Endodermal cell (in vitro differentiated cells): ENCODE data around the gene TP53INP2. TPM values are rescaled to one million over a fixed set of nuclear protein-coding genes. Genes with fewer than 3 reads are reported as not detected.
"Not testable (repeated sequence)": the region's sequence is repeated elsewhere in the genome, so short reads cannot be mapped to it uniquely, and the experiment has no call there.

Experiments used
- DNase-seq: peaks from one replicate; pipeline ENCODE4 v3.0.0-alpha.2; 2017
- H3K27ac ChIP-seq: 2 replicates; pipeline ENCODE4 v1.5.1; 2013; ENCODE audit warnings: mild to moderate bottlenecking, low read depth, low read length, moderate library complexity
- H3K27me3 ChIP-seq: 2 replicates; pipeline ENCODE4 v1.6.1; 2013; ENCODE audit warnings: mild to moderate bottlenecking, low read length, moderate library complexity; ENCODE audit not compliant: insufficient read depth, control insufficient read depth, poor library complexity, severe bottlenecking
- H3K36me3 ChIP-seq: 2 replicates; pipeline ENCODE4 v1.7.0; 2013; ENCODE audit warnings: mild to moderate bottlenecking, low read length, moderate library complexity; ENCODE audit not compliant: control insufficient read depth, insufficient read depth
- H3K4me1 ChIP-seq: one replicate; pipeline ENCODE4 v1.7.0; 2013; ENCODE audit warnings: low read length; ENCODE audit not compliant: control insufficient read depth, insufficient read depth
- H3K4me3 ChIP-seq: 2 replicates; pipeline ENCODE4 v1.5.1; 2013; ENCODE audit warnings: mild to moderate bottlenecking, low read length, moderate library complexity
- H3K9ac ChIP-seq: 2 replicates; pipeline ENCODE4 v1.6.1; 2013; ENCODE audit warnings: mild to moderate bottlenecking, low read length, moderate library complexity; ENCODE audit not compliant: poor library complexity, severe bottlenecking; ENCODE audit errors: extremely low read depth
- H3K9me3 ChIP-seq: 2 replicates; pipeline ENCODE4 v1.6.1; 2013; ENCODE audit warnings: mild to moderate bottlenecking, low read length, moderate library complexity; ENCODE audit not compliant: control insufficient read depth
- H3K27ac Mint-ChIP-seq: 2 replicates; pipeline ENCODE4 v1.8.0; 2020; ENCODE audit warnings: mixed read lengths
- H3K27me3 Mint-ChIP-seq: 2 replicates; pipeline ENCODE4 v1.8.0; 2021; ENCODE audit warnings: mild to moderate bottlenecking, mixed read lengths; ENCODE audit not compliant: insufficient read depth
- H3K36me3 Mint-ChIP-seq: 2 replicates; pipeline ENCODE4 v1.8.0; 2020; ENCODE audit warnings: low read depth, mixed read lengths
- H3K4me1 Mint-ChIP-seq: 2 replicates; pipeline ENCODE4 v1.8.0; 2020; ENCODE audit warnings: mixed read lengths
- H3K4me3 Mint-ChIP-seq: 2 replicates; pipeline ENCODE4 v1.8.0; 2020; ENCODE audit warnings: mild to moderate bottlenecking, moderate library complexity, mixed read lengths
- H3K9me3 Mint-ChIP-seq: 2 replicates; pipeline ENCODE4 v1.8.0; 2020; ENCODE audit warnings: mild to moderate bottlenecking, mixed read lengths
- CTCF ChIP-seq: fragments of 200-600 bp; sonication (generic); conservative IDR thresholded peaks from 2 replicates; pipeline ENCODE4 v1.5.0; 2021; ENCODE audit warnings: antibody characterized with exemption, mild to moderate bottlenecking
- WGBS, 2 experiments: methylation state at CpG; one replicate each; pipeline versions ENCODE4 v1.1.5 to v1.1.7; 2013; ENCODE audit warnings: missing lambda C conversion rate in 2 of 2, mixed read lengths in 1 of 2; ENCODE audit not compliant: insufficient coverage in 1 of 2, insufficient read length in 1 of 2; 5-methylcytosine and 5-hydroxymethylcytosine counted together
- total RNA-seq, 2 donors: library from RNA; stranded (reverse); fragmentation: NEBNext Ultra II Directional in 1 of 2; extraction: Animal tissue kit (Norgen Biotek cat#: 25700) in 1 of 2; gene quantifications; 2 replicates in 1 of 2; 3 replicates in 1 of 2; pipeline ENCODE4 v1.2.1, GENCODE V29; 2021

The TP53INP2 gene
- total RNA-seq, 2 donors from 2014 or later = 7.0 to 20.2 TPM

GRCh38 chr20:34715384-34715783 is 11.2 kb downstream of the TP53INP2 start:
- no peaks in the 10 kb centered on the region for H3K9me3 Mint-ChIP-seq
- H3K4me1 ChIP-seq = no peaks in the 10 kb centered on the region
- peaks cover 43% of the 10 kb centered on the region for H3K36me3 ChIP-seq
- H3K27ac Mint-ChIP-seq = no peak overlapping the region
- WGBS, 2 experiments = 93 to 98% methylated on average over 4 of the region's 4 CpGs
- H3K36me3 Mint-ChIP-seq = peaks cover 60% of the 10 kb centered on the region
- H3K9me3 ChIP-seq = no peaks in the 10 kb centered on the region
- DNase-seq = no peak
- no peak overlapping the region for H3K9ac ChIP-seq
- H3K27me3 ChIP-seq = peaks cover 12% of the 10 kb centered on the region
- H3K27me3 Mint-ChIP-seq = peaks cover 20% of the 10 kb centered on the region
- H3K4me1 Mint-ChIP-seq = peaks cover 7% of the 10 kb centered on the region
- TF ChIP-seq CTCF = no peak
- no peak overlapping the region for H3K4me3 Mint-ChIP-seq
- no peak overlapping the region for H3K4me3 ChIP-seq
- no peak overlapping the region for H3K27ac ChIP-seq

GRCh38 chr20:34716921-34717229 is 12.7 kb downstream of the TP53INP2 start:
- WGBS, 2 experiments = 86 to 95% methylated on average over 2 of the region's 2 CpGs
- H3K9me3 Mint-ChIP-seq = no peaks in the 10 kb centered on the region
- no peak overlapping the region for H3K27ac Mint-ChIP-seq
- H3K36me3 Mint-ChIP-seq = peaks cover 60% of the 10 kb centered on the region
- Histone ChIP-seq H3K27ac (no peak overlapping the region), H3K4me3 (no peak overlapping the region), H3K9me3 (no peaks in the 10 kb centered on the region), H3K27me3 (no peaks in the 10 kb centered on the region), H3K4me1 (no peaks in the 10 kb centered on the region), H3K36me3 (peaks cover 46% of the 10 kb centered on the region), H3K9ac (no peak overlapping the region)
- H3K27me3 Mint-ChIP-seq = peaks cover 5% of the 10 kb centered on the region
- no peak for TF ChIP-seq CTCF
- H3K4me3 Mint-ChIP-seq = no peak overlapping the region
- peaks cover 9% of the 10 kb centered on the region for H3K4me1 Mint-ChIP-seq
- no peak for DNase-seq

- Mint-ChIP-seq H3K9me3 (no peaks in the 10 kb centered on the region), H3K4me1 (peaks cover 9% of the 10 kb centered on the region), H3K4me3 (no peak overlapping the region), H3K36me3 (peaks cover 56% of the 10 kb centered on the region), H3K27me3 (no peaks in the 10 kb centered on the region), H3K27ac (no peak overlapping the region)
- Histone ChIP-seq H3K9me3 (no peaks in the 10 kb centered on the region), H3K4me1 (no peaks in the 10 kb centered on the region), H3K9ac (no peak overlapping the region), H3K36me3 (peaks cover 46% of the 10 kb centered on the region), H3K4me3 (no peak overlapping the region), H3K27me3 (no peaks in the 10 kb centered on the region), H3K27ac (no peak overlapping the region)
- TF ChIP-seq CTCF = no peak
- DNase-seq = no peak
- 95 to 97% methylated on average over 7 to 9 of the region's 9 CpGs for WGBS, 2 experiments
These were observed 13.3 kb downstream of the TP53INP2 start for GRCh38 chr20:34717230-34718095.

GRCh38 chr20:34719242-34720017 is 15.3 kb downstream of the TP53INP2 start:
- not testable (repeated sequence) for H3K27me3 ChIP-seq, DNase-seq, H3K4me3 ChIP-seq, H3K4me1 ChIP-seq, H3K27ac ChIP-seq, H3K27me3 Mint-ChIP-seq, H3K4me3 Mint-ChIP-seq, H3K9me3 Mint-ChIP-seq, H3K4me1 Mint-ChIP-seq, H3K9me3 ChIP-seq, H3K9ac ChIP-seq, H3K27ac Mint-ChIP-seq
- WGBS, 2 experiments = 93 to 94% methylated on average over 9 to 10 of the region's 13 CpGs
- peaks cover 57% of the 10 kb centered on the region for H3K36me3 Mint-ChIP-seq
- H3K36me3 ChIP-seq = peaks cover 50% of the 10 kb centered on the region
